ENCODE measurements around the gene BMERB1.
"Not testable (repeated sequence)": the region's sequence is repeated elsewhere in the genome, so short reads cannot be mapped to it uniquely, and the experiment has no call there.

BMERB1 gene

GRCh38 chr16:15426796-15427195, 7.6 kb upstream of the BMERB1 start:
- no peak for DNase-seq

GRCh38 chr16:15427648-15428239, 6.6 kb upstream of the BMERB1 start:
- DNase-seq, result no peak

DNA sequence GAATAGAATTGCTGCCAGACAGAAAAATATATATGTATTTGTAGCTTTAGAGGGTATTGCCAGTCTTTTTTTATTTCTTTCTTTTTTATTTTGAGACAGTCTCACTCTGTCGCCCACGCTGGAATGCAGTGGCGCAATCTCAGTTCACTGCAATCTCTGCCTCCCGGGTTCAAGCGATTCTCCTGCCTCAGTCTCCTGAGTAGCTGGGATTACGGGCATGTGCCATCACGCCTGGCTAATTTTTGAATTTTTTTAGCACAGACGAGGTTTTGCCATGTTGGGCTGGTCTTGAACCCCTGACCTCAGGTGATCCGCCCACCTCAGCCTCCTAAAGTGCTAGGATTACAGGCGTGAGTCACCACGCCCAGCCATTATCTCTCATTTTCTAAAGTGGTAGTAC, 3.5 kb upstream of the BMERB1 start:
- DNase-seq, result not testable (repeated sequence)

DNA sequence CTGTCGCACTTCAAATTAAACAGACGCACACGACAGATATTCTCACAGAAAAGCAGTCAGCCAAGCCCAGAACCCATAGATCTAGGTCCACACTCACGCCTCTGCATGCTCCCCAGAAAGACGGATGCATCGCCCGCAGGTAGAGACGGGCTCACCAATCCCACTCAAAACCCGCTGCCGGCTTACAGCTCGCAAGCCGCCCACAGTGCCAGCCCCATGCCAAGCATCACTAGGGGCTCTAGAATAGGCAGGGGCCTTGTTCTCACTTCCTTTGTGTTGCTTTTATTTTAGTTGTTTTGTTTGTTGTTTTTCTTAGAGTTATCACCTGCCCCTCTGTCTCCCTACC, 336 bp upstream of the BMERB1 start:
- DNase-seq, result no peak

DNA sequence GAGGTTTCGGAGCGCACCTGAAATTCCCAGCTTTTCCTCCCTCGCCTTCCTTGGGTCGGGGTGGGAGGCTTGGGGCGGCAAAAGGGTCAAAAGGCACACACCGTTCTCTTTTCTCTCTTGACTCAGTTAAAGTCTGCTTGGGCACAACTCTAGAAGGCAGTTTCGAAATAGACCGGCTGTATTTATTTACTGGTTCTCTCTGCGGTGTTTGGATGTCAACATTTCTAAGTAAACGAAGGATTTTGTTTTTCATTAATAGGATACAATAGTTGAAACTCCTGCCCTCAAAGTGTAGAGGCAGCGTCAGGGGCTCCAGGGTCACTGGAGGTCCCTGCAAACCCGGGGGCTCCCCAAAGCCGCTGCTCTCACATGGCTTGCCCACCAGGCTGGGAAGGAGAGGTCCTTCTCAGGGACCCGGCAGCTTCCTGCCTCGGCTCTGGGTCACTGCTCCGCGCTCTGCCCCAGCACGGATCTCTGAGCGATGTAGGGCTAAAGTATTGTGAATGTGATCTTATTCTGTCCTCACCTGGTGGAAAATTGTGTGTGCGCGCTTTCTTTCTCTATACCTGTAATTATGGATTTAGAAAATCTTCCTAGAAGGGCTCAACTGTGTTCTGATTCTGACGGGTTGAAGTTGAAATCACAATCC, 952 bp downstream of the BMERB1 start:
- DNase-seq, result no peak

DNA sequence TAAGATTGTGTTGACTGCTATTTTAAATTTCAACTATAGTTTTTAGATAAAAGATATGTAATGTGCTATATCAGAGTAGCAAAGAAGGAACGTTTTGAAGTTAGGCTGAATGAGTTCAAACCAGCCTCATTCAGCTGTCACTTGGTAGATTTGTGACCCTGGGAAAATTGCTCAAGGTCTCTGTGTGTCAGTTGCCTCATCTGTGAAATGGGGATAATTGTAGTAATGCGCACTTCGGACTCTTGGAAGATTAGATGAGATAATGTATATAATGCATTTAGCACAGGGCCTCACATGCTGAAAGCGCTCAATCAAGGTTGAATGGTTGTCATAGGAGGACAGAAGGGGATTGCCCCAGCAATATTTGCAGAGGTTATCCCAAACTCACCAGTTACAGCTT, 4.7 kb downstream of the BMERB1 start:
- no peak for DNase-seq

GRCh38 chr16:15439521-15439920, 5.1 kb downstream of the BMERB1 start:
- no peak for DNase-seq

- no peak for DNase-seq
Measured at GRCh38 chr16:15440852-15441251, 6.5 kb downstream of the BMERB1 start.

DNA sequence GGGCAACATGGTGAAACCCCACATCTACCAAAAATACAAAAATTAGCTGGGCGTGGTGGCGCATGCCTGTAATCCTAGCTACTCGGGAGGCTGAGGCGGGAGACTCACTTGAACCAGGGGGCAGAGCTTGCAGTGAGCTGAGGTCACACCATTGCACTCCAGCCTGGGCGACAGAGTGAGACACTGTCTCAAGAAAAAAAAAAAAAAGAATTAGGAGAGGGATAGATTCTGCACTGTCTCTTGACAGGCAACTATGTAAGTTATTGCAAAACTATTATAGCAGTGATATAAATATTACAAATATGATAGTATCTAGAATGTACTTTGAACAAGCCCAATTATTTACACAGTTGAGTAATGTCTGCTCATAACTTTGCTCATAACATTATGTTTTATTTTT, 7.8 kb downstream of the BMERB1 start:
- not testable (repeated sequence) for DNase-seq

DNA sequence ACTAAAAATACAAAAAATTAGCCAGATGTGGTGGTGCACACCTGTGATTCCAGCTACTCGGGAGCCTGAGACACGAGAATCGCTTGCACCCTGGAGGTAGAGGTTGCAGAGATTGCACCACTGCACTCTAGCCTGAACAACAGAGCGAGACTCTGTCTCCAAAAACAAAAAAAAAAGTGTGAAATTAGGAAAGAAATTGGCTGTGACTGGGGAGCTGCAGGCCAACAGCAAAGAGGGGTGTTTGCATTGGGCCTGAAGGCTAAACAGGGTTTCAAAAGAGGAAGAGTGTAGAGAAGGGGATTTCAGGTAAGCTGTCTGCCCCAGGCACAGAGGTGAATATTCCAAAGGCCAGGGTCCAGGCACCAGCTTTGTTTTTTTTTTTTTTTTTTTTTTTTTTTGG, 9.4 kb downstream of the BMERB1 start:
- no peak for DNase-seq

- DNase-seq, result no peak
Measured at GRCh38 chr16:15444264-15444663, 9.9 kb downstream of the BMERB1 start.

DNA sequence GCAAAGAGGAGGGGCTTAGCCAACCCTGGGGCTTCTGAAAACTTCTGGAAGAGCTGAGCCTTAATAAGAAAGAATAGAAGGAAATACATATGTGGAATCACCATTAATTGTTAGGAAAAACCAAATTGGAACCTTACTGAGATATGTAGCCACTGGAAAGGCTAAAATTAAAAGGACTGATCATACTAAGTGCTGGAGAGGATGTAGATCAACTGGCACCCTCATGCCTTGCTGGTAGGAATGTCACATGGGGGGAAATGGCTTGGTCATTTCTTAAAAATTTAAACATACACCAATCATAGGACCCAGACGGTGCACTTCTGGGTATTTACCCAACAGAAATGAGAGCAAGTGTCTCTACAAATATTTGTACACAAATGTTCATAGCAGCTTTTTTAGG, 11.1 kb downstream of the BMERB1 start:
- no peak for DNase-seq

- DNase-seq, result no peak
Measured at GRCh38 chr16:15446901-15447300, 12.5 kb downstream of the BMERB1 start.

DNA sequence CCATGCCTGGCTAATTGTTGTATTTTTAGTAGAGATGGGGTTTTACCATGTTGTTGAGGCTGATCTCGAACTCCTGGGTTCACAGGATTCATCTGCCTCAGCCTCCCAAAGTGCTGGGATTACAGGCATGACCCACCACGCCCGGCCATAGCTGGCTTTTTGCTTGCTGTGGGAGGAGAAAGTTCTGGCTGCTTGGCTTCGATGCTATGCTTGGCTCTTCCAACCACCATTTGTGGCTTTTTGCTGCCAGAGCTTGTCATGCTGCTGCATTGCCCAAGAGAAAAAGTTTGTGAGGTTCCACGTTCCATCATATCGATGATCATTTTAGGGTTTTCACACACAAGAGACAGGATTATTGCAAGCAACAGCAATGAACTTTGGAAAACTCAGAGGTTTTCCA, 16.2 kb downstream of the BMERB1 start:
- DNase-seq, result no peak

GRCh38 chr16:15451098-15451731, 16.8 kb downstream of the BMERB1 start:
- no peak for DNase-seq

GRCh38 chr16:15452246-15452855, 18.0 kb downstream of the BMERB1 start:
- DNase-seq, result no peak

DNA sequence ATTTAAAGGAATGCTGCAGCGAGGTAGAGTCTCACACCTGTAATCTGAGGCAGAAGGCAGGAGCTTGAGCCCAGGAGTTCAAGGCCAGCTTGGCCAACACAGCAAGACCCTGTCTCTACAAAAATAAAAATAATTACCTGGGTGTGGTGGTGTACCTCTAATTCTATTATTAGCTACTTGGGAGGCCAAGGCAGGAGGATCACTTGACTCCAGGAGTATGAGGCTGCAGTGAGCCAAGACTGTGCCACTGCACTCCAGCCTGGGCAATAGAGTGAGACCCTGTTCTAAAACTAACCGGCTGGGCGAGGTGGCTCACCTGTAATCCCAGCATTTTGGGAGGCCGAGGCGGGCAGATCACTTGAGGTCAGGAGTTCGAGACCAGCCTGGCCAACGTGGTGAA, 18.9 kb downstream of the BMERB1 start:
- not testable (repeated sequence) for DNase-seq

DNA sequence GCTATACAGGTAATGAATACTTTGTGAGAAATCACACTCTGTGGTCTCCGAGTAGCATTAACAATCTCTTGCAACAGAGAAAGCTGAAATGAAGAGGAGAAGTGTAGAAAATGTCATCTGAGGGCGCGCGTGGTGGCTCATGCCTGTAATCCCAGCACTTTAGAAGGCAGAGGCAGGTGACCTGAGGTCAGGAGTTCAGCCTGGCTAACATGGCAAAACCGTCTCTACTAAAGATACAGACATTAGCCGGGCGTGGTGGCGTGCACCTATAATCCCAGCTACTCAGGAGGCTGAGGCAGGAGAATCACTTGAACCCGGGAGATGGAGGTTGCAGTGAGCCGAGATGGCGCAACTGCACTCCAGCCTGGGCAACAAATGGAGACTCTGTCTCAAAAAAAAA, 20.5 kb downstream of the BMERB1 start:
- not testable (repeated sequence) for DNase-seq

GRCh38 chr16:15457400-15457799, 23.0 kb downstream of the BMERB1 start:
- no peak for DNase-seq

- no peak for DNase-seq
Measured at GRCh38 chr16:15457958-15458357, 23.6 kb downstream of the BMERB1 start.

- DNase-seq, result no peak
Measured at GRCh38 chr16:15459791-15460190, 25.4 kb downstream of the BMERB1 start.

- no peak for DNase-seq
Measured at GRCh38 chr16:15460601-15461000, 26.2 kb downstream of the BMERB1 start.

- no peak for DNase-seq
Measured at GRCh38 chr16:15461376-15461775, 27.0 kb downstream of the BMERB1 start.
